SK-N-MC (cell line): ENCODE results near the gene VAV1.

ENCODE experiments used
- DNase-seq: peaks from one replicate; pipeline ENCODE4 v3.0.0-alpha.2; 2011; ENCODE audit warnings: low read depth, low spot score
- H3K27ac ChIP-seq: fragments of 200-600 bp; sonication (generic); 2 replicates; pipeline ENCODE4 v1.5.1; 2016; ENCODE audit warnings: mixed run types
- H3K36me3 ChIP-seq: fragments of 200-600 bp; sonication (generic); 2 replicates; pipeline ENCODE4 v1.6.1; 2017; ENCODE audit warnings: antibody characterized with exemption, low read length, mixed read lengths; ENCODE audit not compliant: insufficient read depth
- H3K4me3 ChIP-seq: fragments of 200-600 bp; sonication (generic); 2 replicates; pipeline ENCODE4 v1.5.1; 2016
- H3K9ac ChIP-seq: fragments of 200-600 bp; sonication (generic); 2 replicates; pipeline ENCODE4 v1.8.0; 2017; ENCODE audit warnings: mixed run types, mixed read lengths; ENCODE audit not compliant: insufficient read length
- H3K9me3 ChIP-seq: fragments of 200-600 bp; sonication (generic); 2 replicates; pipeline ENCODE4 v1.6.1; 2017; ENCODE audit warnings: low read depth, mild to moderate bottlenecking, antibody characterized with exemption, low read length, moderate library complexity, mixed read lengths
- EZH2 ChIP-seq: fragments of 200-600 bp; sonication (generic); IDR thresholded peaks from one replicate; pipeline ENCODE4 v1.6.1; 2017; ENCODE audit warnings: antibody characterized with exemption
- FOXP2 ChIP-seq: optimal IDR thresholded peaks from 2 replicates; pipeline ENCODE3; 2011; ENCODE audit warnings: mild to moderate bottlenecking, moderate library complexity; ENCODE audit not compliant: insufficient read depth; ENCODE audit errors: extremely low read length, control extremely low read depth
- POLR2AphosphoS5 ChIP-seq: IDR thresholded peaks from 2 replicates; pipeline ENCODE4 v1.6.1; 2012; ENCODE audit warnings: mild to moderate bottlenecking, low read depth, low read length, borderline replicate concordance

Gene VAV1

GRCh38 chr19:6800991-6801484 is 28.5 kb downstream of the VAV1 start:
- Histone ChIP-seq H3K27ac (peak overlapping the region; percentile 100), H3K9ac (peak overlapping the region; percentile 68), H3K36me3 (no peaks in the 10 kb centered on the region), H3K4me3 (peak overlapping the region; percentile 88), H3K9me3 (no peaks in the 10 kb centered on the region)
- no peak for TF ChIP-seq EZH2
- no peak for TF ChIP-seq POLR2AphosphoS5
- no peak for TF ChIP-seq FOXP2
- DNase-seq = no peak

- peak overlapping the region; percentile 88 for H3K4me3 ChIP-seq
- peak overlapping the region; percentile 85 for H3K9ac ChIP-seq
- TF ChIP-seq POLR2AphosphoS5 (peak; percentile 73; the same call in 1 of the 2 replicates), FOXP2 (no peak), EZH2 (no peak)
- DNase-seq = peak; percentile 93
- H3K36me3 ChIP-seq = no peaks in the 10 kb centered on the region
- H3K9me3 ChIP-seq = no peaks in the 10 kb centered on the region
- H3K27ac ChIP-seq = peak overlapping the region; percentile 100
Measured at GRCh38 chr19:6801485-6802086, 29.1 kb downstream of the VAV1 start.

GRCh38 chr19:6802336-6803035 is 30.0 kb downstream of the VAV1 start:
- Histone ChIP-seq H3K4me3 (no peak overlapping the region), H3K9ac (peak overlapping the region; percentile 63), H3K9me3 (no peaks in the 10 kb centered on the region), H3K36me3 (no peaks in the 10 kb centered on the region), H3K27ac (peak overlapping the region; percentile 97)
- no peak for DNase-seq
- TF ChIP-seq FOXP2 = no peak
- TF ChIP-seq EZH2 = no peak
- TF ChIP-seq POLR2AphosphoS5 = no peak

- Histone ChIP-seq H3K4me3 (no peak overlapping the region), H3K9me3 (no peaks in the 10 kb centered on the region), H3K27ac (peak overlapping the region; percentile 97), H3K36me3 (no peaks in the 10 kb centered on the region), H3K9ac (no peak overlapping the region)
- TF ChIP-seq FOXP2 (no peak), POLR2AphosphoS5 (no peak), EZH2 (no peak)
- no peak for DNase-seq
Measured at GRCh38 chr19:6803036-6803404, 30.5 kb downstream of the VAV1 start.

GRCh38 chr19:6806488-6806887 is 34.0 kb downstream of the VAV1 start:
- no peak for DNase-seq
- H3K4me3 ChIP-seq = no peak overlapping the region
- H3K9me3 ChIP-seq = no peaks in the 10 kb centered on the region
- H3K27ac ChIP-seq = no peak overlapping the region
- no peaks in the 10 kb centered on the region for H3K36me3 ChIP-seq
- TF ChIP-seq FOXP2 (no peak), EZH2 (no peak), POLR2AphosphoS5 (no peak)
- no peak overlapping the region for H3K9ac ChIP-seq

DNA sequence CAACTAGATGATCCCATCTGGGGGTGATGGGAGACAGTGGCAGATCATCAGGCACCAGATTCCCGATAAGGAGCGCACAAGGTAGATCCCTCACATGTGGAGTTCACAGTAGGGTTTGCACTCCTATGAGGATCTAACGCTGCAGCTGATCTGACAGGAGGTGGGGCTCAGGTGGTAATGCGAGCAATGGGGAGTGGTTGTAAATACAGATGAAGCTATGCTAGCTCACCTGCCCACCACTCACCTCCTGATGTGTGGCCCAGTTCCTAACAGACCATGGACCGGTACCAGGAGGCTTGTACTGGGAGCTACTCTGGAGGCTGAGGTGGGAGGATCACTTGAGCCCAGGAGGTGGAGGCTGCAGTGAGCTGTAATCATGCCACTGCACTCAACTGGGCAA is 34.8 kb downstream of the VAV1 start:
- no peak for TF ChIP-seq EZH2
- no peak overlapping the region for H3K4me3 ChIP-seq
- H3K27ac ChIP-seq = no peak overlapping the region
- no peak overlapping the region for H3K9ac ChIP-seq
- H3K9me3 ChIP-seq = no peaks in the 10 kb centered on the region
- no peak for DNase-seq
- H3K36me3 ChIP-seq = no peaks in the 10 kb centered on the region

GRCh38 chr19:6808494-6808893 is 36.0 kb downstream of the VAV1 start:
- Histone ChIP-seq H3K36me3 (no peaks in the 10 kb centered on the region), H3K4me3 (no peak overlapping the region), H3K9me3 (no peaks in the 10 kb centered on the region), H3K9ac (no peak overlapping the region), H3K27ac (no peak overlapping the region)
- TF ChIP-seq EZH2 (no peak), FOXP2 (no peak), POLR2AphosphoS5 (no peak)
- DNase-seq = no peak

- H3K9me3 ChIP-seq = no peaks in the 10 kb centered on the region
- no peak overlapping the region for H3K4me3 ChIP-seq
- no peaks in the 10 kb centered on the region for H3K36me3 ChIP-seq
- TF ChIP-seq POLR2AphosphoS5 (no peak), FOXP2 (no peak), EZH2 (no peak)
- DNase-seq = no peak
- H3K9ac ChIP-seq = no peak overlapping the region
- no peak overlapping the region for H3K27ac ChIP-seq
Measured at GRCh38 chr19:6809262-6809661, 36.8 kb downstream of the VAV1 start.

GRCh38 chr19:6811378-6811777 is 38.9 kb downstream of the VAV1 start:
- H3K9me3 ChIP-seq = no peaks in the 10 kb centered on the region
- H3K4me3 ChIP-seq = no peak overlapping the region
- H3K9ac ChIP-seq = no peak overlapping the region
- no peak overlapping the region for H3K27ac ChIP-seq
- TF ChIP-seq FOXP2 (no peak), POLR2AphosphoS5 (no peak), EZH2 (no peak)
- H3K36me3 ChIP-seq = no peaks in the 10 kb centered on the region
- DNase-seq = no peak
